Stimulated activated CD8-positive, alpha-beta memory T cell treated with anti-CD3 and anti-CD28 coated beads, Interleukin-4, amount 100 ng/mL, for 4 hours (primary cell): Measurements from ENCODE around the gene SPCS1.

Experiments
- DNase-seq, 2 donors: peaks; one replicate each; pipeline ENCODE4 v3.0.0-alpha.2; 2020; ENCODE audit warnings: low read depth in 2 of 2, low spot score in 1 of 2

The SPCS1 gene

GRCh38 chr3:52730681-52731080 lies 24.8 kb downstream of the SPCS1 start:
- no peak for DNase-seq

GRCh38 chr3:52731590-52731989 lies 25.7 kb downstream of the SPCS1 start:
- no peak for DNase-seq

DNA sequence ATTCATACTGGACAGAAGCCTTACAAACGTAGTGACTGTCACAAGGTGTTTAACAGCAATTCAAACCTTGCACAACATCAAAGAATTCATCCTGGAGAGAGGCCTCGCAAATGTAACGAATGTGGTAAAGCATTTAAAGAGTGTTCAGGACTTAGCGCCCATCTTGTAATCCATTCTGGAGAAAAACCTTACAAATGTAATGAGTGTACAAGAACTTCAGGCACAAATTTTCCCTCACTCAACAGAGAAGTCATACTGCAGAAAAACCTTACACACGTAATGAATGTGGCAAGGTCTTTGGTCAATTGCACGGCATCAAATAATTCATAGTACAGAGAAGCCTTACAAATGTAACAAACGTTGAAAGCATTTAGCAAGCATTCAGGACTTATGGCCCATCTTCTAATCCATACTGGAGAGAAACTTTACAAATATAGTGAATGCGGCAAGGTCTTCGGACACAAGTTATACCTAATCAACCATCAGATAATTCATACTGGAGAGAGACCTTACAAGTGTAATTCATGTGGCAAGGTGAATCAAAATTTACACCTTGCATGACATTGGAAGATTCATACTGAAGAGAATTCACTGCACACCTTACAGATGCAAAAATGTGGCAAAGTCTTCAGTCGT lies 27.5 kb downstream of the SPCS1 start:
- DNase-seq: no peak

DNA sequence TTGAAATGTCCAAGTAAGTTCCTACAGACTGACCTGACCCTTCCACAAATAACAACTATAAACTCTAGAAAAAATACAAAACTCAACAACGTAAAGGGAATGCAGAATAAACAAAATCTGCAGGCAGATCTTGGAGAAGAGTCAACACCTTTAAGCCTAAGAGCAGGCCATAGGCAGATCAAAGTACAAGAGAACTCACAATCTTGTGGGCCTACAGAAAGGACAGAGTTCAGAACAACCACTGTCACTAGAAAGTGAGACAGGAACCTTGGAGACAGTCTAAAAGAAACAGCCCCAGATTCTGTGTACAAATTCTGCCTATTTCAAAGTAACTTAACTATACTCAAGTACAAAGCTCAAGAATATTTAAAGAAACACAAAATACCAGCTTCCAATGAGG lies 33.8 kb downstream of the SPCS1 start:
- no peak for DNase-seq

DNA sequence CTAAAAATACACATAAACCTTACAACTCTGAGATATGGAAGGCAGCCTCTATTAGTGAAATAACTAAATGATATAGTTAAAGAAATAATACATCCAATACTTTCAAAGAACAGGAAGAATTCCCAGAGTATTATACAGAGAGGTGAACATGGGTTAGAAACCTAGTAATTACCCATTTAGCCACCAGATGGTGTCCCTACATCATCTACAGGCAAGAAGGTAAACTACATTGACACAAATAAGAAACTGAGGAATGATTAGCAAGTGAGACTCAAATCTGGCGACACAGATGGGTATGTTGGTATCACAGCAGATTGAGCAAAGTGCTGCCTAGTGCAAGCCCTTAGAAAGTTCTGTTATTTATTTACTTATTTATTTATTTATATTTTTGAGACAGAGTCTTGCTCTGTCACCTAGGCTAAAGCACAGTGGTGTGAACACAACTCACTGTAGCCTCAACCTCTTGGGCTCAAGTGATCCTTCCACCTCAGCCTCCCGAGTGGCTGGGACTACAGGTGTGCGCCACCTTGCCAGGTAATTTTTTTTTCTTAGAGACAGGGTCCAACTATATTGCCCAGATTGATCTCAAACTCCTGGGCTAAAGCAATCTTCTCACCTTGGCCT lies 36.6 kb downstream of the SPCS1 start:
- DNase-seq: no peak

DNA sequence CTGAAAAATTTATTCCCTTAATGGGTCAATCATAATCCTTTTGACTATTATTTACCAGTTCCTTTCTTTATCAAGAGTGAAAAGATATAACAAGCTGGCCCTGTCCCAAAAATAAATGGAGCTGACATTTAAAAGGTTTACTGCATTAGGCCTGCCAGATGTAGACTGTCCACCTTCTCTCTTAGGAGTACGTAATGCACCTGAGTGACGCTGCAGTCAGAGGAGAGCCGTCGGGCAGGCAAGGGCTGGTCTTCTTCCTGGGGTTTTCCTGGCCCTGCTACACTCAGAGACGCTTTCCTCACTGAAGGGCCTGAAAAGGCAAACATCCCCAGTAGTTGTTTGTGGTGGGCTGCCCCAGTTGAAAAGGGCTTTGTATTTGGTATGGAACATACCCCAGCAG lies 37.2 kb downstream of the SPCS1 start:
- DNase-seq: no peak

DNA sequence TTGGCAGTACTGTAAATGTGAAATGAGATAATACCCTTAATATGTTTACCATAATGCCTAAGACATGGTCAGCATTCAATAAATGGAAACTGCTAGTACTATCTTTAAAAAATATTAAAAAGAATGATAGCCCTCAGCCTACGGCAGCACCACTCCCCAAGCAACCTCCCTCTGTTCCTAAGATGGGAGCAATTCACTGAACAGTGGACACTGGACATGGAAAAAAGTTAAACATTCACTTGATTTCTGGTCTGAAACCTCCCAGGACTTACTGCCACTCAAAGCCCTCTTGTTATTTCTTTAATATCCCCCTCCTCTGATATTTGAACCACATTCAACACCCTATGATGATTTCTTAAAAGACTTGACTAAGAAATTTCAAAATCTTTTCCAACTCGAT lies 37.8 kb downstream of the SPCS1 start:
- DNase-seq: no peak

GRCh38 chr3:52752045-52752660 lies 46.2 kb downstream of the SPCS1 start:
- DNase-seq: no peak

GRCh38 chr3:52754373-52754772 lies 48.5 kb downstream of the SPCS1 start:
- DNase-seq: no peak

GRCh38 chr3:52756141-52756540 lies 50.2 kb downstream of the SPCS1 start:
- DNase-seq: no peak
